Liver (tissue), 9 donors: Measurements from ENCODE around the gene TMEM151B. TPM values are rescaled to one million over a fixed set of nuclear protein-coding genes. Genes with fewer than 3 reads are reported as not detected.

ENCODE experiments used
- DNase-seq: peaks from one replicate; pipeline ENCODE4 v3.0.0-alpha.2; 2017; ENCODE audit warnings: low spot score
- H3K27ac ChIP-seq, 2 donors: one replicate each; pipeline ENCODE4 v1.7.0; 2013; ENCODE audit warnings: inconsistent platforms in 2 of 2, low read length in 2 of 2, control low read depth in 1 of 2, low read depth in 1 of 2, mild to moderate bottlenecking in 1 of 2
- H3K27me3 ChIP-seq, 4 donors: one replicate each; pipeline versions ENCODE4 v1.6.1 to v1.7.0; 2013; ENCODE audit warnings: low read length in 3 of 4, inconsistent platforms in 1 of 4, mild to moderate bottlenecking in 1 of 4, moderate library complexity in 1 of 4; ENCODE audit not compliant: control insufficient read depth in 4 of 4, insufficient read depth in 4 of 4
- H3K36me3 ChIP-seq, 4 donors: one replicate each; pipeline versions ENCODE4 v1.6.1 to v1.7.0; 2013; ENCODE audit warnings: low read length in 3 of 4, mild to moderate bottlenecking in 3 of 4, low read depth in 1 of 4, moderate library complexity in 1 of 4; ENCODE audit not compliant: control insufficient read depth in 4 of 4, insufficient read depth in 3 of 4
- H3K4me1 ChIP-seq, 4 donors: one replicate each; pipeline versions ENCODE4 v1.6.1 to v1.7.0; 2013; ENCODE audit warnings: low read length in 3 of 4, mild to moderate bottlenecking in 3 of 4, moderate library complexity in 1 of 4; ENCODE audit not compliant: control insufficient read depth in 4 of 4, insufficient read depth in 4 of 4
- H3K4me3 ChIP-seq, 3 donors: one replicate each; pipeline versions ENCODE4 v1.6.1 to v1.7.0; 2013; ENCODE audit warnings: low read length in 3 of 3, control low read depth in 1 of 3, low read depth in 1 of 3, mild to moderate bottlenecking in 1 of 3
- H3K9ac ChIP-seq, 2 donors: one replicate each; pipeline ENCODE4 v1.7.0; 2013; ENCODE audit warnings: low read length in 2 of 2, mild to moderate bottlenecking in 2 of 2, moderate library complexity in 2 of 2, control low read depth in 1 of 2, low read depth in 1 of 2
- H3K9me3 ChIP-seq, 4 donors: one replicate each; pipeline versions ENCODE4 v1.6.1 to v1.7.0; 2013; ENCODE audit warnings: low read length in 3 of 4; ENCODE audit not compliant: control insufficient read depth in 4 of 4
- CTCF ChIP-seq: fragments of 150-350 bp; IDR thresholded peaks from 2 replicates; pipeline ENCODE4 v1.5.1; 2017; ENCODE audit warnings: improper control_type of control experiment, low read depth, low read length; ENCODE audit not compliant: missing input control
- EGR1 ChIP-seq, 2 donors: IDR thresholded peaks; 2 replicates each; pipeline ENCODE4 v1.6.1; 2016 to 2018; ENCODE audit warnings: antibody characterized with exemption in 2 of 2, low read depth in 2 of 2
- FOXA1 ChIP-seq: IDR thresholded peaks from 2 replicates; pipeline ENCODE4 v1.6.1; 2016; ENCODE audit warnings: antibody characterized with exemption
- FOXA2 ChIP-seq: IDR thresholded peaks from 2 replicates; pipeline ENCODE4 v1.6.1; 2016; ENCODE audit warnings: antibody characterized with exemption
- GABPA ChIP-seq, 2 donors: IDR thresholded peaks in 1 of 2; conservative IDR thresholded peaks in 1 of 2; 2 replicates each; pipeline ENCODE4 v1.6.1; 2016; ENCODE audit warnings: antibody characterized with exemption in 2 of 2, mild to moderate bottlenecking in 1 of 2, moderate library complexity in 1 of 2
- HNF4A ChIP-seq, 2 donors: conservative IDR thresholded peaks; 2 replicates each; pipeline ENCODE4 v1.6.1; 2016; ENCODE audit warnings: antibody characterized with exemption in 2 of 2, mild to moderate bottlenecking in 2 of 2
- HNF4G ChIP-seq: IDR thresholded peaks from 2 replicates; pipeline ENCODE4 v1.6.1; 2016; ENCODE audit warnings: antibody characterized with exemption
- JUND ChIP-seq, 2 donors: IDR thresholded peaks; 2 replicates each; pipeline ENCODE4 v1.6.1; 2016; ENCODE audit warnings: antibody characterized with exemption in 2 of 2
- NR2F2 ChIP-seq: IDR thresholded peaks from 2 replicates; pipeline ENCODE4 v1.6.1; 2016; ENCODE audit warnings: antibody characterized with exemption
- RAD21 ChIP-seq, 2 donors: IDR thresholded peaks; 2 replicates each; pipeline ENCODE4 v1.6.1; 2016; ENCODE audit warnings: antibody characterized with exemption in 2 of 2, mild to moderate bottlenecking in 2 of 2
- REST ChIP-seq: IDR thresholded peaks from 2 replicates; pipeline ENCODE4 v1.6.1; 2016; ENCODE audit warnings: antibody characterized with exemption, mild to moderate bottlenecking
- RXRA ChIP-seq, 2 donors: IDR thresholded peaks; 2 replicates each; pipeline ENCODE4 v1.6.1; 2017 to 2018; ENCODE audit warnings: antibody characterized with exemption in 2 of 2, mild to moderate bottlenecking in 1 of 2
- SP1 ChIP-seq: IDR thresholded peaks from 2 replicates; pipeline ENCODE4 v1.6.1; 2018; ENCODE audit warnings: antibody characterized with exemption, mild to moderate bottlenecking
- TAF1 ChIP-seq: conservative IDR thresholded peaks from 2 replicates; pipeline ENCODE4 v1.6.1; 2016; ENCODE audit warnings: antibody characterized with exemption, mild to moderate bottlenecking
- YY1 ChIP-seq: IDR thresholded peaks from 2 replicates; pipeline ENCODE4 v1.6.1; 2016; ENCODE audit warnings: antibody characterized with exemption, mild to moderate bottlenecking
- ZBTB33 ChIP-seq: IDR thresholded peaks from 2 replicates; pipeline ENCODE4 v1.6.1; 2016; ENCODE audit warnings: antibody characterized with exemption
- WGBS: extraction: QIAGEN DNeasy Blood & Tissue Kit; methylation state at CpG from one replicate; pipeline ENCODE4 v1.1.7; 2013; 5-methylcytosine and 5-hydroxymethylcytosine counted together
- polyA plus RNA-seq, 2 donors: library from polyadenylated mRNA; stranded (reverse) in 1 of 2; unstranded in 1 of 2; fragments of 200-250 nt in 1 of 2; fragments of >200 nt in 1 of 2; fragmentation: Nextera tagmentation in 1 of 2; extraction: Ambion mirVana in 1 of 2; gene quantifications; one replicate each; pipeline versions ENCODE4 v1.2.1 to v1.2.3, GENCODE V29; 2013 to 2015
- total RNA-seq, 2 donors: library from RNA; depleted of rRNA; stranded (reverse); fragments of >200 nt; gene quantifications; one replicate each; pipeline ENCODE4 v1.2.3, GENCODE V29; 2014
- TF ChIP-seq, protein P1 (sequence below): IDR thresholded peaks from 2 replicates; pipeline ENCODE4 v1.6.1; 2016; ENCODE audit warnings: antibody characterized with exemption
- TF ChIP-seq, protein P2 (sequence below): IDR thresholded peaks from 2 replicates; pipeline ENCODE4 v1.6.1; 2016; ENCODE audit warnings: antibody characterized with exemption
- donor health status: healthy.
- donor health status: healthy.
- donor health status: healthy.
- donor health status: healthy.
- donor health status: healthy.

The TMEM151B gene
- total and polyA plus RNA-seq, 4 donors: not detected

- DNase-seq: no peak
- H3K9ac ChIP-seq: no peak overlapping the region
- H3K27me3 ChIP-seq: no peaks in the 10 kb centered on the region
- H3K36me3 ChIP-seq: peaks cover 13 to 89% (median 41%) of the 10 kb centered on the region in 4 donors
- H3K9me3 ChIP-seq: no peaks in the 10 kb centered on the region
- H3K4me3 ChIP-seq: no peak overlapping the region
- TF ChIP-seq HNF4A (conservative IDR thresholded peaks at IDR 0.05) (no peak), RAD21 (IDR thresholded peaks at IDR 0.05) (no peak), CTCF (no peak), NR2F2 (no peak), TAF1 (no peak), SP1 (no peak), REST (no peak), GABPA (IDR thresholded peaks at IDR 0.05 in 1 of 2, conservative IDR thresholded peaks at IDR 0.05 in 1 of 2) (no peak), YY1 (no peak), JUND (IDR thresholded peaks at IDR 0.05) (no peak), ZBTB33 (no peak), FOXA2 (no peak), FOXA1 (no peak), RXRA (IDR thresholded peaks at IDR 0.05) (no peak)
- TF ChIP-seq, protein P1, sequence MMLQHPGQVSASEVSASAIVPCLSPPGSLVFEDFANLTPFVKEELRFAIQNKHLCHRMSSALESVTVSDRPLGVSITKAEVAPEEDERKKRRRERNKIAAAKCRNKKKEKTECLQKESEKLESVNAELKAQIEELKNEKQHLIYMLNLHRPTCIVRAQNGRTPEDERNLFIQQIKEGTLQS: no peak
- TF ChIP-seq, protein P2, sequence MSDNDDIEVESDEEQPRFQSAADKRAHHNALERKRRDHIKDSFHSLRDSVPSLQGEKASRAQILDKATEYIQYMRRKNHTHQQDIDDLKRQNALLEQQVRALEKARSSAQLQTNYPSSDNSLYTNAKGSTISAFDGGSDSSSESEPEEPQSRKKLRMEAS: no peak
- WGBS: 96% methylated on average over 8 of the region's 8 CpGs
- H3K4me1 ChIP-seq: no peaks in the 10 kb centered on the region
- H3K27ac ChIP-seq: no peak overlapping the region
Measured at GRCh38 chr6:44306710-44307109, 36.5 kb downstream of the TMEM151B start.

DNA sequence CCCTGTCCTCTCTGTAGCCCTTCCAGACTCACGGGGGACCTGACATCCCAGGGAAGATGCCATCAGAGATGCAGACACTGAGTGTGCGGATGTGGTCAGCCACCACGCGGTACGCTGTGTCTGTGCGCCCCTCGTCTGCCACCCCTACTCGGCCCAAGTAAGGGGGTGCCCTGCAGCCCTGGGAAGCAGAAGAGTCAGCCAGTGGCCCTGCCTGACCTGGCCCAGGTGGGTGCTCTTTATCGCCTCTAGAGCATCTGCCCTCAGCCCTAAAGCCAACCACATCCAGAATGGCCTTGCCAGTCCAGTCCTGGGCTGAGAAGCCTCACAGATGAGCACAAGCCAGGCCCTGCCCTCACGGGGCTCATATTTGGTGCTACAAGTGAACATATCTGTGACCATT, 37.0 kb downstream of the TMEM151B start:
- H3K4me3 ChIP-seq: no peak overlapping the region
- H3K9me3 ChIP-seq: no peaks in the 10 kb centered on the region
- H3K9ac ChIP-seq: no peak overlapping the region
- DNase-seq: no peak
- peaks cover 13 to 84% (median 39%) of the 10 kb centered on the region in 4 donors for H3K36me3 ChIP-seq
- H3K27ac ChIP-seq: no peak overlapping the region
- no peaks in the 10 kb centered on the region for H3K27me3 ChIP-seq
- peaks cover 2 to 4% (median 2%) of the 10 kb centered on the region in 4 donors for H3K4me1 ChIP-seq
- WGBS: 98% methylated on average over 10 of the region's 10 CpGs
- TF ChIP-seq YY1 (no peak), NR2F2 (no peak), ZBTB33 (no peak), HNF4A (conservative IDR thresholded peaks at IDR 0.05) (no peak), TAF1 (no peak), JUND (IDR thresholded peaks at IDR 0.05) (no peak), FOXA2 (no peak), EGR1 (IDR thresholded peaks at IDR 0.05; ENCODE audit: low read depth in 2 of 2) (no peak), HNF4G (no peak), REST (no peak), GABPA (IDR thresholded peaks at IDR 0.05 in 1 of 2, conservative IDR thresholded peaks at IDR 0.05 in 1 of 2) (no peak), RXRA (IDR thresholded peaks at IDR 0.05) (no peak)
- TF ChIP-seq, protein P1: no peak
